Measurements from ENCODE around the gene CLN5. TPM values are rescaled to one million over a fixed set of nuclear protein-coding genes. Genes with fewer than 3 reads are reported as not detected.
A peak's percentile ranks its signal among the peaks of the same experiment; 100 is the strongest.

The CLN5 gene
- polyA plus RNA-seq, 1 donor (not counting 4 experiments of a cell fraction or from before 2014, with no cell fraction given), result 32.4 TPM

DNA sequence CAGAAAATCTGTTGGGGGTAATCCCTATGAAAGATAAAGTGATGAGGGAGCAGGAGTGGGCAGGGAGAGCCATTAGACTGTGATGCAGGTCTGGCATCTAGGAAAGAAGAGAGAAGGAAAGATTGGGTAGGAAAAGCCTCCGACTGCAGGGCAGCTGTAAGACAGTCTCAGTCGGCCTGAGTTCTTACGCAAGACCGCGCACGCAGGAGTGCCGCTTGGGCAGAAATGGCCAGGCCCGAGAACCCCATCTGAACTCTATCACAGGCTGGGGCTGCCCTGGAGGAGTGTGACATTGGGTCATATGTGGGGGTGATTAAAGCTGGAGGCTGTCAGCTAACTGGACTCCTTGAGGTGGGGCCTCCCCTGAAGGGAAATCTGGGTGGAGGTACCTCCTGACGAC is 49.0 kb downstream of the CLN5 start:
- no peak overlapping the region for H3K27ac ChIP-seq (ENCODE audit: control insufficient read depth, insufficient read depth, low read length)
- no peak for DNase-seq (ENCODE audit: low read depth, low spot score)
- peaks cover 0 to 4% of the 10 kb centered on the region in 2 experiments for H3K36me3 ChIP-seq (ENCODE audit: control insufficient read depth in 2 of 2, extremely low read depth in 1 of 2, insufficient read depth in 2 of 2, low read length in 2 of 2)
- H3K4me1 ChIP-seq (ENCODE audit: control insufficient read depth, extremely low read depth, insufficient read depth, low read length), result no peaks in the 10 kb centered on the region
- no peak overlapping the region for H3K9ac ChIP-seq (ENCODE audit: control insufficient read depth, extremely low read depth, insufficient read depth, low read length)
- H4K20me1 ChIP-seq (ENCODE audit: control insufficient read depth, extremely low read depth, insufficient read depth, low read length), result no peaks in the 10 kb centered on the region
- H3K9me3 ChIP-seq (ENCODE audit: control insufficient read depth, low read depth, low read length), result no peaks in the 10 kb centered on the region
- H3K4me2 ChIP-seq (ENCODE audit: control insufficient read depth, extremely low read depth, insufficient read depth, low read depth, low read length), result no peak overlapping the region
- no peaks in the 10 kb centered on the region for H3K27me3 ChIP-seq (ENCODE audit: control insufficient read depth, extremely low read depth, insufficient read depth, low read length)
- H3K4me3 ChIP-seq (ENCODE audit: control insufficient read depth in 2 of 3, extremely low read depth in 1 of 3, insufficient read depth in 2 of 3, low read depth in 1 of 3, low read length in 3 of 3), result no peak overlapping the region
- no peak overlapping the region for H2AFZ ChIP-seq (ENCODE audit: control insufficient read depth, low read length)
- no peak for FAIRE-seq
- no peaks in the 10 kb centered on the region for H3K9me1 ChIP-seq (ENCODE audit: control insufficient read depth, extremely low read depth, insufficient read depth, low read length)
- dilution Hi-C loops (cut with MboI; ENCODE audit: extremely low pct_ligation_motif_present, low sequenced_read_pairs), result no loop called here
- H3K79me2 ChIP-seq (ENCODE audit: control insufficient read depth, insufficient read depth, low read length), result no peaks in the 10 kb centered on the region
- TF ChIP-seq EZH2 (IDR thresholded peaks at IDR 0.05; ENCODE audit: low read length), result no peak
- TF ChIP-seq, protein P1, sequence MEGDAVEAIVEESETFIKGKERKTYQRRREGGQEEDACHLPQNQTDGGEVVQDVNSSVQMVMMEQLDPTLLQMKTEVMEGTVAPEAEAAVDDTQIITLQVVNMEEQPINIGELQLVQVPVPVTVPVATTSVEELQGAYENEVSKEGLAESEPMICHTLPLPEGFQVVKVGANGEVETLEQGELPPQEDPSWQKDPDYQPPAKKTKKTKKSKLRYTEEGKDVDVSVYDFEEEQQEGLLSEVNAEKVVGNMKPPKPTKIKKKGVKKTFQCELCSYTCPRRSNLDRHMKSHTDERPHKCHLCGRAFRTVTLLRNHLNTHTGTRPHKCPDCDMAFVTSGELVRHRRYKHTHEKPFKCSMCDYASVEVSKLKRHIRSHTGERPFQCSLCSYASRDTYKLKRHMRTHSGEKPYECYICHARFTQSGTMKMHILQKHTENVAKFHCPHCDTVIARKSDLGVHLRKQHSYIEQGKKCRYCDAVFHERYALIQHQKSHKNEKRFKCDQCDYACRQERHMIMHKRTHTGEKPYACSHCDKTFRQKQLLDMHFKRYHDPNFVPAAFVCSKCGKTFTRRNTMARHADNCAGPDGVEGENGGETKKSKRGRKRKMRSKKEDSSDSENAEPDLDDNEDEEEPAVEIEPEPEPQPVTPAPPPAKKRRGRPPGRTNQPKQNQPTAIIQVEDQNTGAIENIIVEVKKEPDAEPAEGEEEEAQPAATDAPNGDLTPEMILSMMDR (optimal IDR thresholded peaks at IDR 0.05 in 1 of 3, IDR thresholded peaks at IDR 0.05 in 1 of 3, conservative IDR thresholded peaks at IDR 0.05 in 1 of 3; ENCODE audit: extremely low read depth in 1 of 3, insufficient read depth in 2 of 3, low read length in 3 of 3), result no peak

DNA sequence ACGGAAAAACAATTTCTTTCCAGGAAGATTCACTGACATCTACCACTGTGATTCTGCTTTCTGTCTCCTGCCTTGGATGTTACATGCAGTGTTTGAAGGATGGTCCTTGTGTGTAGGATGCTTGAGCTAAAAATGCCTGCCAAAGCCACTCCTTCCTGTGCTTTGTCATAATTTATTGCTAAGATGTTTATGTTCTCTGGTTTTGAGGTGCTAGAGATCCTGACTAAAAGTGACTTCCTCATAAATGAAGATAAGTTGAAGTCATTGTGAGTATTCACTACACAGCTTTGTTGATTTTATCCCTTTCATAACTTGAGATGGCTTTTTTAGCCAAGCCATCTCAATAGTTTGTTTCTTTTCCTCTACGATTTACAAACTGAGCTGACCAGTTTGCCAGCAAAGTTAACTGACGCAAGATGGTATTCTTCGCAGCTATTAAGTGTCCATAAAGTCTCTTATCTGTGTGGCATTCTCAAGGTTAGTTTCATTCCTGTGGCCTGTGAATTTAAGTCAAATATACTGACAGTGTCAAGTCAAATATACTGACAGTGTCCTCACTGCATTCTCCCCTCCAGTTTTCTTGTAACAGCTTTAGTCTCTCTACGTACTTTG is 50.8 kb downstream of the CLN5 start:
- dilution Hi-C loops (cut with MboI; ENCODE audit: extremely low pct_ligation_motif_present, low sequenced_read_pairs), result no loop called here

More for the DNA sequence above, 50.8 kb downstream of the CLN5 start:
- H3K79me2 ChIP-seq (ENCODE audit: control insufficient read depth, insufficient read depth, low read length), result no peaks in the 10 kb centered on the region
- H3K9me1 ChIP-seq (ENCODE audit: control insufficient read depth, extremely low read depth, insufficient read depth, low read length), result no peaks in the 10 kb centered on the region
- H3K27ac ChIP-seq (ENCODE audit: control insufficient read depth, insufficient read depth, low read length), result no peak overlapping the region
- FAIRE-seq, result peak; percentile 41
- H3K36me3 ChIP-seq (ENCODE audit: control insufficient read depth in 2 of 2, extremely low read depth in 1 of 2, insufficient read depth in 2 of 2, low read length in 2 of 2), result peaks cover 0 to 6% of the 10 kb centered on the region in 2 experiments
- H3K9ac ChIP-seq (ENCODE audit: control insufficient read depth, extremely low read depth, insufficient read depth, low read length), result no peak overlapping the region
- no peaks in the 10 kb centered on the region for H3K4me1 ChIP-seq (ENCODE audit: control insufficient read depth, extremely low read depth, insufficient read depth, low read length)
- H2AFZ ChIP-seq (ENCODE audit: control insufficient read depth, low read length), result no peak overlapping the region
- no peak overlapping the region for H3K4me3 ChIP-seq (ENCODE audit: control insufficient read depth in 2 of 3, extremely low read depth in 1 of 3, insufficient read depth in 2 of 3, low read depth in 1 of 3, low read length in 3 of 3)
- DNase-seq (ENCODE audit: low read depth, low spot score), result no peak
- no peaks in the 10 kb centered on the region for H3K27me3 ChIP-seq (ENCODE audit: control insufficient read depth, extremely low read depth, insufficient read depth, low read length)
- H3K4me2 ChIP-seq (ENCODE audit: control insufficient read depth, extremely low read depth, insufficient read depth, low read depth, low read length), result no peak overlapping the region
- no peaks in the 10 kb centered on the region for H3K9me3 ChIP-seq (ENCODE audit: control insufficient read depth, low read depth, low read length)
- H4K20me1 ChIP-seq (ENCODE audit: control insufficient read depth, extremely low read depth, insufficient read depth, low read length), result no peaks in the 10 kb centered on the region
- TF ChIP-seq, protein P1 (optimal IDR thresholded peaks at IDR 0.05 in 1 of 3, IDR thresholded peaks at IDR 0.05 in 1 of 3, conservative IDR thresholded peaks at IDR 0.05 in 1 of 3; ENCODE audit: extremely low read depth in 1 of 3, insufficient read depth in 2 of 3, low read length in 3 of 3), result no peak
- TF ChIP-seq EZH2 (IDR thresholded peaks at IDR 0.05; ENCODE audit: low read length), result no peak

All from keratinocyte (primary cell).